Uterus (tissue), 4 donors: Measurements from ENCODE around the gene PRR35. TPM values are rescaled to one million over a fixed set of nuclear protein-coding genes. Genes with fewer than 3 reads are reported as not detected.

Experiments
- DNase-seq, 2 donors: peaks; one replicate each; pipeline ENCODE4 v3.0.0-alpha.2; 2019 to 2020
- H3K27ac ChIP-seq, 2 donors: fragments of 200-600 bp; sonication (generic); 1 replicate in 1 of 2; 2 replicates in 1 of 2; pipeline ENCODE4 v1.5.1; 2016 to 2018
- H3K27me3 ChIP-seq, 2 donors: fragments of 200-600 bp; sonication (generic); one replicate each; pipeline ENCODE4 v1.5.1; 2018 to 2019; ENCODE audit warnings: control low read depth in 1 of 2
- H3K36me3 ChIP-seq, 2 donors: fragments of 200-600 bp; sonication (generic); one replicate each; pipeline ENCODE4 v1.5.1; 2019; ENCODE audit warnings: control low read depth in 1 of 2
- H3K4me1 ChIP-seq, 2 donors: fragments of 200-600 bp; sonication (generic); one replicate each; pipeline ENCODE4 v1.5.1; 2018 to 2019; ENCODE audit warnings: control low read depth in 1 of 2
- H3K4me3 ChIP-seq, 2 donors: fragments of 200-600 bp; sonication (generic); 1 replicate in 1 of 2; 2 replicates in 1 of 2; pipeline ENCODE4 v1.5.1; 2018 to 2019; ENCODE audit warnings: mild to moderate bottlenecking in 1 of 2
- H3K9me3 ChIP-seq, 2 donors: fragments of 200-600 bp; sonication (generic); one replicate each; pipeline ENCODE4 v1.5.1; 2019; ENCODE audit warnings: control low read depth in 1 of 2
- CTCF ChIP-seq, 4 experiments: fragments of 200-600 bp in 2 of 4; fragments of 450-650 bp in 2 of 4; sonication (generic) in 2 of 4; IDR thresholded peaks; one replicate each; pipeline ENCODE4 v1.5.1; 2016 to 2019; ENCODE audit warnings: antibody characterized with exemption in 4 of 4, mild to moderate bottlenecking in 2 of 4, moderate library complexity in 1 of 4
- POLR2A ChIP-seq, 2 donors: fragments of 450-650 bp; IDR thresholded peaks; one replicate each; pipeline ENCODE4 v1.6.1; 2016; ENCODE audit warnings: antibody characterized with exemption in 2 of 2, mild to moderate bottlenecking in 1 of 2, moderate library complexity in 1 of 2
- intact Hi-C: fragments of 100-400 bp; cut with DNase I; formaldehyde crosslinking; loops from one replicate; pipeline ENCODE4 v1.15.1; 2023; ENCODE audit warnings: low total_unique reads
- total RNA-seq, 4 donors: library from RNA; depleted of rRNA in 3 of 4; stranded (reverse); fragments of >200 nt in 3 of 4; gene quantifications; one replicate each; pipeline versions ENCODE4 v1.1.0 to v1.2.4, GENCODE V29; 2014 to 2023
- donor health status: DM: yes; HTN: yes; CAD: no.

PRR35 gene
- total RNA-seq, 4 donors from 2014 or later = not detected

GRCh38 chr16:531494-532125, 28.6 kb upstream of the PRR35 start:
- Histone ChIP-seq H3K36me3 (no peaks in the 10 kb centered on the region), H3K9me3 (no peaks in the 10 kb centered on the region), H3K4me3 (no peak overlapping the region), H3K27me3 (no peaks in the 10 kb centered on the region), H3K27ac (no peak overlapping the region), H3K4me1 (peaks cover 0 to 14% of the 10 kb centered on the region in 2 donors)
- intact Hi-C loops = no loop called here
- TF ChIP-seq CTCF (IDR thresholded peaks at IDR 0.05) (no peak), POLR2A (IDR thresholded peaks at IDR 0.05) (no peak)
- no peak for DNase-seq

GRCh38 chr16:533391-534123, 26.6 kb upstream of the PRR35 start:
- TF ChIP-seq POLR2A (IDR thresholded peaks at IDR 0.05) (no peak), CTCF (IDR thresholded peaks at IDR 0.05) (no peak)
- no peaks in the 10 kb centered on the region for H3K36me3 ChIP-seq
- no peak for DNase-seq
- intact Hi-C loops = no loop called here
- no peak overlapping the region for H3K4me3 ChIP-seq
- no peak overlapping the region for H3K27ac ChIP-seq
- H3K9me3 ChIP-seq = no peaks in the 10 kb centered on the region
- H3K4me1 ChIP-seq = peaks cover 0 to 13% of the 10 kb centered on the region in 2 donors
- H3K27me3 ChIP-seq = no peaks in the 10 kb centered on the region

- Histone ChIP-seq H3K4me3 (no peak overlapping the region), H3K27ac (no peak overlapping the region), H3K9me3 (no peaks in the 10 kb centered on the region), H3K27me3 (no peaks in the 10 kb centered on the region), H3K36me3 (no peaks in the 10 kb centered on the region), H3K4me1 (peaks cover 0 to 9% of the 10 kb centered on the region in 2 donors)
- intact Hi-C loops = no loop called here
- DNase-seq = no peak
- no peak for TF ChIP-seq POLR2A (IDR thresholded peaks at IDR 0.05)
- TF ChIP-seq CTCF (IDR thresholded peaks at IDR 0.05) = no peak
Measured at GRCh38 chr16:534135-534534, 26.1 kb upstream of the PRR35 start.

GRCh38 chr16:534856-535445, 25.2 kb upstream of the PRR35 start:
- H3K27ac ChIP-seq = no peak overlapping the region
- no peaks in the 10 kb centered on the region for H3K9me3 ChIP-seq
- DNase-seq = no peak
- TF ChIP-seq CTCF (IDR thresholded peaks at IDR 0.05) (no peak), POLR2A (IDR thresholded peaks at IDR 0.05) (no peak)
- H3K27me3 ChIP-seq = no peaks in the 10 kb centered on the region
- intact Hi-C loops = no loop called here
- peaks cover 0 to 2% of the 10 kb centered on the region in 2 donors for H3K4me1 ChIP-seq
- no peaks in the 10 kb centered on the region for H3K36me3 ChIP-seq
- H3K4me3 ChIP-seq = no peak overlapping the region
